ENCODE measurements around the gene SPECC1L. TPM values are rescaled to one million over a fixed set of nuclear protein-coding genes. Genes with fewer than 3 reads are reported as not detected.

SPECC1L gene
- total and polyA plus RNA-seq, 2 experiments from 2014 or later = 19.7 to 43.2 TPM

GRCh38 chr22:24406322-24407277, 136.0 kb downstream of the SPECC1L start:
- Histone ChIP-seq H3K9me3 (ENCODE audit: low read depth) (no peaks in the 10 kb centered on the region), H3K27me3 (no peaks in the 10 kb centered on the region), H3K4me1 (ENCODE audit: low read depth) (peaks cover 41% of the 10 kb centered on the region), H3K27ac (peak overlapping the region; percentile 45), H3K4me3 (no peak overlapping the region), H3K36me3 (no peaks in the 10 kb centered on the region)
- no peak for DNase-seq (ENCODE audit: low read depth in 1 of 2, low spot score in 1 of 2)
- no peak for TF ChIP-seq CTCF (IDR thresholded peaks at IDR 0.05; ENCODE audit: low read depth, low read length)

- no peak for DNase-seq (ENCODE audit: low read depth in 1 of 2, low spot score in 1 of 2)
- Histone ChIP-seq H3K4me1 (ENCODE audit: low read depth) (peaks cover 36% of the 10 kb centered on the region), H3K27me3 (no peaks in the 10 kb centered on the region), H3K4me3 (no peak overlapping the region), H3K27ac (peak overlapping the region; percentile 45), H3K36me3 (no peaks in the 10 kb centered on the region), H3K9me3 (ENCODE audit: low read depth) (no peaks in the 10 kb centered on the region)
- TF ChIP-seq CTCF (IDR thresholded peaks at IDR 0.05; ENCODE audit: low read depth, low read length) = no peak
Measured at GRCh38 chr22:24407278-24407665, 136.6 kb downstream of the SPECC1L start.

- Histone ChIP-seq H3K4me1 (ENCODE audit: low read depth) (peaks cover 30% of the 10 kb centered on the region), H3K27me3 (no peaks in the 10 kb centered on the region), H3K4me3 (no peak overlapping the region), H3K9me3 (ENCODE audit: low read depth) (no peaks in the 10 kb centered on the region), H3K36me3 (peaks cover under 1% of the 10 kb centered on the region), H3K27ac (no peak overlapping the region)
- TF ChIP-seq CTCF (IDR thresholded peaks at IDR 0.05; ENCODE audit: low read depth, low read length) = no peak
- no peak for DNase-seq (ENCODE audit: low read depth in 1 of 2, low spot score in 1 of 2)
Measured at GRCh38 chr22:24407884-24408283, 137.3 kb downstream of the SPECC1L start.

DNA sequence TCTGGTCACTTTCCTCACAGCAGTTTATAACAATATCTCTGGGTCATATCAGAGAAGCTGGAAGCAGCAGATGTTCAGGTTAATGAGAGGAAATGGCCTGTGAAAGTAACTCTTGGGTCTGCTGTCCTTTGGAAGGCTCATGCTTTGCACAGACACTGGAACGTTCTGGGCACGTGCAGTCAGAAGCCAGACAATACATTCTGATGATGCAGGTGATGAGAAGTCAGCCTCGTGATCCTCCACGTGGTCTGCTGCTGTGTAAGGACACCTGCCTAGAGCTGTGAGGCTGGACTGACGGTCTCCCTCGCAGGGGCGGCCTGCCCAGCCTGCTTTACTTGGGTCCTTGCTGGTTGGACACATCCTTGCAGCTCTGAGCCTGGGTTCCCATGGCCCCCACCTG, 138.0 kb downstream of the SPECC1L start:
- no peaks in the 10 kb centered on the region for H3K9me3 ChIP-seq (ENCODE audit: low read depth)
- peaks cover 7% of the 10 kb centered on the region for H3K36me3 ChIP-seq
- no peaks in the 10 kb centered on the region for H3K27me3 ChIP-seq
- H3K4me3 ChIP-seq = no peak overlapping the region
- TF ChIP-seq CTCF (IDR thresholded peaks at IDR 0.05; ENCODE audit: low read depth, low read length) = no peak
- H3K27ac ChIP-seq = no peak overlapping the region
- DNase-seq (ENCODE audit: low read depth in 1 of 2, low spot score in 1 of 2) = no peak
- H3K4me1 ChIP-seq (ENCODE audit: low read depth) = peaks cover 22% of the 10 kb centered on the region

- no peak overlapping the region for H3K4me3 ChIP-seq
- H3K36me3 ChIP-seq = peaks cover 14% of the 10 kb centered on the region
- H3K4me1 ChIP-seq (ENCODE audit: low read depth) = peaks cover 17% of the 10 kb centered on the region
- TF ChIP-seq CTCF (IDR thresholded peaks at IDR 0.05; ENCODE audit: low read depth, low read length) = no peak
- DNase-seq (ENCODE audit: low read depth in 1 of 2, low spot score in 1 of 2) = no peak
- H3K9me3 ChIP-seq (ENCODE audit: low read depth) = no peaks in the 10 kb centered on the region
- H3K27me3 ChIP-seq = no peaks in the 10 kb centered on the region
- no peak overlapping the region for H3K27ac ChIP-seq
Measured at GRCh38 chr22:24409707-24410106, 139.1 kb downstream of the SPECC1L start.
